ENCODE results near the gene UCN2. TPM values are rescaled to one million over a fixed set of nuclear protein-coding genes. Genes with fewer than 3 reads are reported as not detected.

UCN2 gene
- total and polyA plus RNA-seq, 8 donors = 0.11 to 0.37 (median 0.20) TPM; not detected in 2

DNA sequence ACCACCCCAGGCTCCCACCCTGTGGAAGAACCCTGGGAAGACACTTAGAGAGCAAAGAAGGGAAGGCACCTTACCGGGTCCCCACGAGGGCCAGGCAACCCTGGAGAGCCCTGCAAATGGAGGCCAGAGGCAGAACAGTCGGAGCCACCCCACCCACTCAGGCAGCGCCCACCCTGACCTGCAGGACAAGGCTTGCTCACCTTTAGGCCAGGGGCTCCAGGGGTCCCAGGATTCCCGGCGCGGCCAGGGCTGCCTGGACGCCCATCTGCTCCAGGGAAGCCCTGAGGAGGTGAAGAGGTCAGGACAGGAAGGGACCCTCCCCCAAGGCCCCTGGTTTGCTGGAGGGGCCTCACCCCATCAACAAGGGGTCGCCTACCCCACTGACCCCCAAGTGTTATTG lies 21.3 kb upstream of the UCN2 start:
- Histone ChIP-seq H3K36me3 (no peaks in the 10 kb centered on the region), H3K4me1 (no peaks in the 10 kb centered on the region), H3K27me3 (peaks cover 0 to 23% of the 10 kb centered on the region in 2 donors), H3K4me3 (no peak overlapping the region), H3K9me3 (no peaks in the 10 kb centered on the region), H3K27ac (no peak overlapping the region)
- ATAC-seq (no peak), DNase-seq (no peak)
- TF ChIP-seq, protein P1, sequence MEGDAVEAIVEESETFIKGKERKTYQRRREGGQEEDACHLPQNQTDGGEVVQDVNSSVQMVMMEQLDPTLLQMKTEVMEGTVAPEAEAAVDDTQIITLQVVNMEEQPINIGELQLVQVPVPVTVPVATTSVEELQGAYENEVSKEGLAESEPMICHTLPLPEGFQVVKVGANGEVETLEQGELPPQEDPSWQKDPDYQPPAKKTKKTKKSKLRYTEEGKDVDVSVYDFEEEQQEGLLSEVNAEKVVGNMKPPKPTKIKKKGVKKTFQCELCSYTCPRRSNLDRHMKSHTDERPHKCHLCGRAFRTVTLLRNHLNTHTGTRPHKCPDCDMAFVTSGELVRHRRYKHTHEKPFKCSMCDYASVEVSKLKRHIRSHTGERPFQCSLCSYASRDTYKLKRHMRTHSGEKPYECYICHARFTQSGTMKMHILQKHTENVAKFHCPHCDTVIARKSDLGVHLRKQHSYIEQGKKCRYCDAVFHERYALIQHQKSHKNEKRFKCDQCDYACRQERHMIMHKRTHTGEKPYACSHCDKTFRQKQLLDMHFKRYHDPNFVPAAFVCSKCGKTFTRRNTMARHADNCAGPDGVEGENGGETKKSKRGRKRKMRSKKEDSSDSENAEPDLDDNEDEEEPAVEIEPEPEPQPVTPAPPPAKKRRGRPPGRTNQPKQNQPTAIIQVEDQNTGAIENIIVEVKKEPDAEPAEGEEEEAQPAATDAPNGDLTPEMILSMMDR (IDR thresholded peaks at IDR 0.05) = no peak
- intact Hi-C loops (cut with DNase I) = no loop called here

DNA sequence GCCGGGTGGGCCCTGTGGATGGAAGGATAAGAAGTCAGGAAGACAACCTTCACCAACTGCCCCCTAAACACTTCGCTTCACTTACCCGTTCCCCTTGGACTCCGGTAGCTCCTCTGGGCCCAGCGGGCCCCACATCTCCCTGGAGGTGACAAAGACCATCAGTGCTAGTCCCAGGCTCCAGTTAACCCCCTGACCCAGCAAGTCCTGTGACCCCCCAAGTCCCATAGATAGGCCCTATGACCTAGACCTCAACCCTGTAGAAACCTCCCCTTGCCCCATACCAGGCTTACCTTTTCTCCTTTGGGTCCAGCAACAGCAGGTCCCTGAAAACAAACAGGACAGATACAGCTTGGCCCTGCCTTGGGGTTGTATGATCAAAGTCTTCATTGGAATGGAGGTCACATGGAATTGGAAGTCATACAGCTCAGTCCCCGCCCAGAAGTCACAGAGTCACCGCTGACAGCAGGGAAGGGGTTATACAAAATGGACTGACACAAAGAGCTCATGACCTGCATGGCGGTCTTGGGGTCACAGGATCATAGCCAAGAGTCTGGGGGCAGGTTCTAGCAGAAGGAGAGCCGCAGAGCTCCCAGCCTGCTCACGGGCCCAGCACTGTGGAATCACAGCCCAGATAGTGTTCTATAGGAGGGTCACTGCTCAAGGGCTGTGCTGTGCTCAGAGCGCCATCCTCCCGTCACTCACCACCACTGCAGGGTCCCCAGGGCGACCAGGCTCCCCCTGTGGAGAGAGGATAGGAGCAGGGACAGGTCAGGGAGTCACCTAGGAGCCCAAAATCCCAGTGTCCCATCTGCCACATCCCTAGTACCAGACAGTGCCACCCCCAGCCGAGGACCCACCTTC lies 18.3 kb upstream of the UCN2 start:
- Histone ChIP-seq H3K4me1 (no peaks in the 10 kb centered on the region), H3K27ac (no peak overlapping the region), H3K4me3 (no peak overlapping the region), H3K36me3 (no peaks in the 10 kb centered on the region), H3K9me3 (no peaks in the 10 kb centered on the region), H3K27me3 (no peaks in the 10 kb centered on the region)
- DNase-seq (no peak), ATAC-seq (no peak)
- intact Hi-C loops (cut with DNase I) = no loop called here
- TF ChIP-seq, protein P1 (IDR thresholded peaks at IDR 0.05) = no peak

DNA sequence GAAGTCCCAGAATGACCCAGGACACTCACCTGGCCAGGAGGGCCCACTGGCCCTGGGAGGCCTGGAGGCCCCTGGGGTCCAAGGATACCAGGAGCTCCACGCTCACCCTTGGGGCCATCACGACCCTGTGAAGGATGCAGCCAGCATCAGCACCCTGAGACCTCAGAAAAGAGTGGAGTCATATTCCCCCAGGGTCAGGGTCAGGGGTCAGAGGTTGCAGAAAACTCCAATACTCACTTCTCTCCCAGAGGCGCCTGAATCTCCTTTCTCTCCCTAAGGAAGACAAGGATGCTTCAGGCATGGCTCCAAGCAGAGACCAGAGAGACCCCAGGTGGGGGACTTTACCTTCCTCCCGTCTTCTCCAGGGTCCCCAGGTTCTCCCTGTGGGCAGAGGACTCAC lies 13.1 kb upstream of the UCN2 start:
- intact Hi-C loops (cut with DNase I) = no loop called here
- TF ChIP-seq, protein P1 (IDR thresholded peaks at IDR 0.05) = no peak
- ATAC-seq = no peak

DNA sequence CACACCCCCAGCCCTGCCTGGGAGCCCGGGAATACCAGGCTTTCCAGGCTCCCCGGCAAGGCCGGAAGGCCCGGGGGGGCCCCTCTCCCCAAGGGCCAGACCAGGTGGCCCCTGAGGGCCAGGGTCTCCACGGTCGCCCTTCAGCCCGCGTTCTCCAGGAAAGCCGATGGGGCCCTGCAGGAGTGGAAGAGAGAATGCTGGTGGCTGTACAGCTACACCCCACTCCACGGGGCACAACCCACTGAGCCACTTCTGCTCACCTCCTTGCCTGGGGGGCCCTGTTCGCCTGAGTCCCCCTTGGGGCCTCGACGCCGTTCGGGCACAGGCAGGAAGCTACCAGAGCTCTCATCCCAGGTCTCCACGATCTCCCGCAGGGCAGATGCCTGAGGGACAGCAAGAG lies 11.8 kb upstream of the UCN2 start:
- TF ChIP-seq, protein P1 (IDR thresholded peaks at IDR 0.05) = no peak
- Histone ChIP-seq H3K4me3 (no peak overlapping the region), H3K27ac (no peak overlapping the region), H3K36me3 (no peaks in the 10 kb centered on the region), H3K9me3 (no peaks in the 10 kb centered on the region), H3K4me1 (no peaks in the 10 kb centered on the region), H3K27me3 (no peaks in the 10 kb centered on the region)
- intact Hi-C loops (cut with DNase I) = no loop called here
- ATAC-seq = no peak
- no peak for DNase-seq

More for the DNA sequence above, 13.1 kb upstream of the UCN2 start:
- Histone ChIP-seq H3K4me1 (no peaks in the 10 kb centered on the region), H3K36me3 (no peaks in the 10 kb centered on the region), H3K4me3 (no peak overlapping the region), H3K9me3 (no peaks in the 10 kb centered on the region), H3K27ac (no peak overlapping the region), H3K27me3 (no peaks in the 10 kb centered on the region)
- DNase-seq = no peak

GRCh38 chr3:48573973-48574585 lies 10.5 kb upstream of the UCN2 start:
- DNase-seq (no peak), ATAC-seq (no peak)
- Histone ChIP-seq H3K9me3 (no peaks in the 10 kb centered on the region), H3K27me3 (no peaks in the 10 kb centered on the region), H3K27ac (no peak overlapping the region), H3K4me3 (no peak overlapping the region), H3K36me3 (no peaks in the 10 kb centered on the region), H3K4me1 (no peaks in the 10 kb centered on the region)
- TF ChIP-seq, protein P1 (IDR thresholded peaks at IDR 0.05) = no peak
- intact Hi-C loops (cut with DNase I) = no loop called here
